ENCODE results near the gene LUC7L. TPM values are rescaled to one million over a fixed set of nuclear protein-coding genes. Genes with fewer than 3 reads are reported as not detected.
"Not testable (repeated sequence)": the region's sequence is repeated elsewhere in the genome, so short reads cannot be mapped to it uniquely, and the experiment has no call there.

The LUC7L gene
- total RNA-seq, 1 experiment from 2014 or later: 38.4 TPM

DNA sequence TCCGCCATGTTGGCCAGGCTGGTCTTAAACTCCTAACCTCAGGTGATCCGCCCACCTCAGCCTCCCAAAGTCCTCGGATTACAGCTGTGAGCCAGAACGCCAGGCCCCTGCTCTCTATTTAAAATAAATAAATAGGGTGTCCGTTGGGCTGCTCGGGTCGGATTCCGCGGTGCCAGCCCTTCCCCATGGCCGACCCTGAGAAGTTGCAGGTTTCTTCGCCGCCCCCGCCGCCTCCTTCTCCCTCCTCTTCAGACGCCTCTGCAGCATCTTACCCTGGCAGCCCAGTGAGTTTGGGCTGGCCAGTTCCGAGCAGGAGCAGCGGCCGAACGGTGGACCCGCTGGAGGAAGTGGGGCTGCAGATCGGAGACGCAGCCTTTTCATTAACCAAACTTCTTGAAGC lies 1.7 kb upstream of the LUC7L start:
- DNase-seq (ENCODE audit: extremely low read depth, low read depth): no peak

DNA sequence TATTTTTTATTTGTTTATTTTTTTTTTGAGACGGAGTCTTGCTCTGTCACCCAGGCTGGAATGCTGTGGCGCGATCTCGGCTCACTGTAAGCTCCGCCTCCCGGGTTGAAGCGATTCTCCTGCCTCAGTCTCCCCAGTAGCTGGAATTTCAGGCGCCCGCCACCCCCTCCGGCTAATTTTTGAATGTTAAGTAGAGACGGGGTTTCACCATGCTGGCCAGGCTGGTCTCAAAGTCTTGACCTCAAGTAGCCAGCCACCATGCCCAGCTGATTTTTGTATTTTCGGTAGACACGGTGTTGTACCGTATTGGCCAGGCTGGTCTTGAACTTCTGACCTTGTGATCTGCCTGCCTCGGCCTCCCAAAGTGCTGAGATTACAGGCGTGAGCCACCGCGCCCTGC lies 1.1 kb upstream of the LUC7L start:
- DNase-seq (ENCODE audit: extremely low read depth, low read depth): not testable (repeated sequence)

DNA sequence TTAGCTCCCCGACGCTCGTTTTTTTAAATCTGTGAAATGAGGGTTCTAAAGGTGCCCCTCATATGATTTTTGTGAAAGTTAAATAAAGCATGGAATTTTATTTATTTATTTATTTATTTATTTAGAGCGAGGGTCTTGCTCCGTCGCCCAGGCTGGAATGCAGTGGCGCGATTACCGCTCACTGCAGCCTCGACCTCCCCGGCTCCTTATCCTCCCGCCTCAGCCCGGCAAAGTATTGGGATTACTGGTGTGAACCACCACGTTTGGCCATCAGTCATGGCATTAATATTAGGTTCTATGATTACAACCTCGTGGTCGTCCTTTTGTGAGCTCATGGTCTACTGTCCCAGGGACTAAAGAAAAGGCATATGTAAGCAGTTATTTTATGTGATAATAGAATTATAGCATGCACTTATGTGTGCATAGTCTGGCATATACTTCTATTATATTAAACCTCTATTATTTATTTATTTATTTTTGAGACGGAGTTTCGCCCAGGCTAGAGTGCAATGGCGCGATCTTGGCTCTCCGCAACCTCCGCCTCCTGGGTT lies 557 bp upstream of the LUC7L start:
- no peak for DNase-seq (ENCODE audit: extremely low read depth, low read depth)

DNA sequence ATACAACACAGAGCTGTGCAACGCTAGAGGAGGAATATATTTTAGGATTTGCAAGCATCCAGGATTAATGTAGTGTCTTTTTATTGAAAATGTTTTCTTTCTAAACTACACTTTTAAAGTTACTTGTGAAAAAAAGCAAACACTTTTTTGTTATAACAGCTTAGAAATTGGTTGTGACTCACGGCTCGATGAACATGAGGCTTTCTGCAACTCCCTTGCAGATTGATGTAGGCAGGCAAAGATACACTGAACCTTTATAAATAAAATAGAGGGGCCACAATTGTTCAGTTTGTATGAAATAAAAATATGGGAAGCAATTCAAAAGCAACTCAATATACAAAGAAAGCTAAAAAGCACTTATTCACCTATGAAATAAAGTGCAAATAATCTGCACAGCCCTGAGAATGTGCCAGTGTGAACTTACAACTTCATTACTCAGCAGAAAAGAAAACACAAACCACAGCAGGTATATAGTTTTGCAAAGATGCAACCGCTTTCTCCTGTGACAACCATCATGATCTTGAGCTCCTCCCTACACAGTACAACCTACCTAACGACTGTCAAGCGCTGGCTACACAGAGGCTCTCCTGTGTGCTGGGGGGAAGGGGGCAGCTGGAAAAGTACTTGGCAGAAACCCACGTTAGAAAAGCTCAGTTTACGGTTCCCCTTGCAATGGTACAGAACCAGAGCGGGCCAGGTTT lies 948 bp downstream of the LUC7L start:
- DNase-seq (ENCODE audit: extremely low read depth, low read depth): no peak

DNA sequence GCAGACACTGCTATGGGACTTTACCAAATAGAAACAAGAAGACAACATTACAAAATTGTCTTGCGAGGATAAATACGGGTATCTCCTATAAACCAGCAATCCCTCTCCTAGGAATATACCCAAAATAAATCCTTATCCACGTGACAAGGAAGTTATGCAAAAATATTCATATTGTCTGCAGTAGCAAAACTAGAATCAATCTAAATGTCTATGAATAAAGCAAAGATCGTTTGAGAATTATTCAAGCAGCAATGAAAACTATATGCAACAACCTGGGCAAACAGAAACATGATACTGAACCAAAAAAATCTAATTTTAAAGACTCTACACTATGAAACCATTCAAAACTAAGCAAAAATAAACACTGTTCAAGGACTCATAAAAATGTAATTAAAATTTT lies 9.2 kb downstream of the LUC7L start:
- no peak for DNase-seq (ENCODE audit: extremely low read depth, low read depth)

DNA sequence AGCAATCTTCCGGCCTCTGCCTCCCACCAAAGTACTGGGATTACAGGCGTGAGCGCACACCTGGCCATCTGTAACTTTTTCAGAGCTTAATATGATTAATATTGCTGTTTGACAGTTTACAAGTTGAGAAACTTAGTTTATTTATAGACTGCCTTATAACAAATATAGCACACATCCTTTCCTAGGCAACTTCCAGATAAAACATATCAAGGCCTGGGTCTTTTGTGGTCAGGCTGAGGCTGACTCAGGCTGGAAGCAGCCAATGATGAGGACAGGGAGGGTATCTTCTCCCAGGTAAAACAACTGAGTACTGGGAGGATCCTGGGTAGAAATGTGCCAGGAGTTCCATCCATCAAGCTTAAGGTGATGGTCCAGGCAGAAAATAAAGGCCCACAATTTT lies 16.2 kb downstream of the LUC7L start:
- no peak for DNase-seq (ENCODE audit: extremely low read depth, low read depth)

DNA sequence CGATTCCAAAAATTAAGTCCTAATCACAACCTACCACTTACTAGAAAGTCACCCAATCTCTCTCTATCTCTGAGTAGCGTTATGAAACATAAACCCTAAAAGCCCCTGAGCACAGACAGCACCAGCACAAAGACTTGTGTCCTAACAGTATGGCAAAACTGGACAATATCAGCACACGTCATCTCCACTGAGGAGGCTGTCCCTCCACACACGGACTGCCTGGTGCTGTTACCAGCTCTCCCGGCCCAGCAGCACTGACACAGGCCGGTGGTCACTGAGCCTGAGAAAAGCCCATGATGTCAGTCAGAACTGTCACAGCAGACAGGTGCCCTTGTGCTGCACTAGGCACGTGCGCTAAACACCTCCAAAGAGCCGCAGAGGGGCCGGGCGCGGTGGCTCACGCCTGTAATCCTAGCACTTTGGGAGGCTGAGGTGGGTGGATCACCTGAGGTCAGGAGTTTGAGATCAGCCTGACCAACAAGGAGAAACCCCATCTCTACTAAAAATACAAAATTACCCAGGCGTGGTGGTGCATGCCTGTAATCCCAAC lies 17.5 kb downstream of the LUC7L start:
- not testable (repeated sequence) for DNase-seq (ENCODE audit: extremely low read depth, low read depth)

DNA sequence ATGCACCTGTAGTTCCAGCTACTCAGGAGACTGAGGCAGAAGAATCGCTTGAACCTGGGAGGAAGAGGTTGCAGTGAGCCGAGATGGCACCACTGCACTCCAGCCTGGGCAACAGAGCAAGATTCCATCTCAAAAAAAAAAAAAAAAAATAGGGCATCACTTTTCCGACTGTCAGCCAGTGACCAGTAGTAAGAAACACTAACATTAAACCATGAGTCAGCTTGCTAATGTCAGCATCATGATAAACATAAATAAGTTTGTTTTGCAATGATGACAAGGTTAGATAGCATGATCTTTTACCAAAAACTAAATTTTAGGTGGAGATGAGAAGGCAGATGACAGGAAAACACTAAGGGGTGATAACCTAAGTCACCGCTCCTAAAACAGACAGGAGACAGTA lies 19.9 kb downstream of the LUC7L start:
- DNase-seq (ENCODE audit: extremely low read depth, low read depth): not testable (repeated sequence)

DNA sequence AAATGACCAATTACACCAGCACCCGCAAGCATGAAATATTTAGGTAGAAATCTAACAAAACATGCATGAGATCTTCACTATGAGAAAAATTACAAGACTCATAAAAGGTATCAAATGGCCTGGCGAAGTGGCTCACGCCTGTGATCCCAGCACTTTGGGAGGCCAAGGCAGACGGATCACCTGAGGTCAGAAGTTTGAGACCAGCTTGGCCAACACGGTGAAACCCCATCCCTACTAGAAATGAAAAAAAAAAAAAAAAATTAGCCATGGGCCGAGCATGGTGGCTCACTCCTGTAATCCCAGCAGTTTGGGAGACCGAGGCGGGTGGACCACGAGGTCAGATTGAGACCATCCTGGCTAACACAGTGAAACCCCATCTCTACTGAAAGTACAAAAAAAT lies 25.2 kb downstream of the LUC7L start:
- DNase-seq (ENCODE audit: extremely low read depth, low read depth): not testable (repeated sequence)

DNA sequence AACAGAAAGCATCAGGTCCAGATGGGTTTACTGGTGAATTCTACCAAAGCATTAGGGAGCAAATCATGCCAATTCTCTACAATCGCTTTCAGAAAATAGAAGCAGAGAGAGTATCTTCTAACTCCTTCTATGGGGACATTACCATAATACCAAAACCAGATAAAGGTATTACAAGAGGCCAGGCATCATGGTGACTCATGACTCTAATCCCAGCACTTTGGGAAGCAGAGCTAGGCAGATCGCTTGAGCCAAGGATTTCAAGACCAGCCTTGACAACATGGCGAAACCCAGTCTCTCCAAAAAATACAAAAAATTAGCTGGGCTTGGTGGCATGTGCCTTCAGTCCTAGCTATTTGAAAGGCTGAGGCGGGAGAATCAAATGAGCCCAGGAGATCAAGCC lies 26.0 kb downstream of the LUC7L start:
- no peak for DNase-seq (ENCODE audit: extremely low read depth, low read depth)

DNA sequence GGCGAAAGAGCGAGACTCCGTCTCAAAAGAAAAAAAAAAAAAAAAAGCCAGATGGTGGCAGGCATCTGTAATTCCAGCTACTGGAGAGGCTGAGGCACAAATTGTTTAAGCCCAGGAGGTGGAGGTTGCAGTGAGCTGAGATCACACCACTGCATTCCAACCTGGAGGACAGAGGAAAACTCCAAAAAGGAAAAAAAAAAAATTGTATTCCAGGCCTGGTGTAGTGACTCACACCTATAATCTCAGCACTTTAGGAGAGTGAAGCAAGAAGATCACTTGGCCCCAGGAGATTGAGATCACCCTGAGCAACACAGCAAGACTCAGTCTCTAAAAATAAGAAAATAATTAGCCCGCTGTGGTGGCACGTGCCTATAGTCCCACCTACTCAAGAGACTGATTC lies 28.9 kb downstream of the LUC7L start:
- no peak for DNase-seq (ENCODE audit: extremely low read depth, low read depth)

DNA sequence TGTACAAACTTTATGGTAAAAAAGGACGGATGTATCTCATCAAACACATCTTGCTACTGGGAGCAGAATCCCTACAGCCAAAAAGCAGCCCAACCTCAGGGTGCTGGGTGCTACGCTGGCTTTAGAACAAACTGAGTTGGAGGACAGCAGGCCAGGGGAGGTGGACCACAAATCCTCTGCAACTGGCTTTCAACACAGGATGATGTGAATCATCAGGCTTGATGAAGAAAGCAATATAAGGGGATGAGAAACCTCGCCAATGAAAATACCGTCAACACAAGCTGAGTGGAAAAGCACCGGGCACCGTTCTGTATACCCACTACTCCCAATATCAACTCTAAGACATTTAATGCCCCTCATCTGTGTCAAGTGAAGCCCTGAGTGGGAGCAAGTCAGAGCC lies 34.7 kb downstream of the LUC7L start:
- DNase-seq (ENCODE audit: extremely low read depth, low read depth): no peak

DNA sequence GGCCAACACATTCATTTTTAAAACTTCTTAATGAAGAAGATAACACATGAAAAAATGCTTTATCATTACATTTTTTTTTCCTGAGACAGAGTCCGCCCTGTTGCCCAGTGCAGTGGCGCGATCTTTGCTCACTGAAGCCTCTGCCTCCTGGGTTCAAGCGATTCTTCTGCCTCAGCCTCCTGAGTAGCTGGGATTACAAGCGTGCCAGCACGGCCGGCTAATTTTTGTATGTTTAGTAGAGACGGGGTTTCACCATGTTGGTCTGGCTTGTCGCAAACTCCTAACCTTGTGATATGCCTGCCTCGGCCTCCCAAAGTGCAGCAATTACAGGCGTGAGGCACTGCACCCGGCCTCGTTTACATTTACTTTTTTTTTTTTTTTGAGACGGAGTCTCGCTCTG lies 35.8 kb downstream of the LUC7L start:
- no peak for DNase-seq (ENCODE audit: extremely low read depth, low read depth)

DNA sequence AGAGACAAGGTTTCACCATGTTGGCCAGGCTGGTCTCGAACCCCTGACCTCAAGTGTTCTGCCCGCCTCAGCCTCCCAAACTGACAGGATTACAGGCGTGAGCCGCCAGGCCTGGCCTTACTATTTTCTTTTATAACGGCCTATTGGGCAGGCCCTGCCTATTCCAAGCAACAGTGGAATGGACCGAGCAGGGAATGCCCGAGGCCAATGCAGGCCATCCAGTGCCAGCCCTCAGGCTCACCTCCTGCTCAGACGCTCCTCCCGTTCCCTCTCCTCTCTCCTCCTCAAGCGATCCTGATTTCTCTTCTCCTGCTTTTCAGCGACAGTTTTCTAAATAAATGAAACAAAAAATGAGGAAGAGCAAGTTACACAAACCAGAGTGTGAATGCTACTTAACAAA lies 36.6 kb downstream of the LUC7L start:
- DNase-seq (ENCODE audit: extremely low read depth, low read depth): no peak

DNA sequence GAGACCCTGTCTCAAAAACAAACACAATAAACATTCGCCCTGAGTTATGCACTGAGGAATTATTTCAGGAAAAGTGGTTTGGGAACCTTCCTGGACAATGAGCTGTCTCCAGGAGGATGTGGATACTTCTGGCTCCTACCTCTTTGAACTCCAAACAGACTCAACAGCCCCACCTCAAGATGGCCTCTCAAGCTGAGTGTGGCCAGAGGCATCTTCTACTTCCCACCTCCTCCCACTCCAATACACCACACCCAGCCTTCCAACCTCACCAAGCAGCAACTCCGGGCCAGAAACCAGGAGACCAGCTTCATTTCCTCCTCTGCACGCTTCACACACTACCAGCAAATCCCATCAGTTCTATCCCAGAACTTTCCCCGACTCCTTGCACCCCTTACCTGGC lies 37.4 kb downstream of the LUC7L start:
- DNase-seq (ENCODE audit: extremely low read depth, low read depth): no peak

DNA sequence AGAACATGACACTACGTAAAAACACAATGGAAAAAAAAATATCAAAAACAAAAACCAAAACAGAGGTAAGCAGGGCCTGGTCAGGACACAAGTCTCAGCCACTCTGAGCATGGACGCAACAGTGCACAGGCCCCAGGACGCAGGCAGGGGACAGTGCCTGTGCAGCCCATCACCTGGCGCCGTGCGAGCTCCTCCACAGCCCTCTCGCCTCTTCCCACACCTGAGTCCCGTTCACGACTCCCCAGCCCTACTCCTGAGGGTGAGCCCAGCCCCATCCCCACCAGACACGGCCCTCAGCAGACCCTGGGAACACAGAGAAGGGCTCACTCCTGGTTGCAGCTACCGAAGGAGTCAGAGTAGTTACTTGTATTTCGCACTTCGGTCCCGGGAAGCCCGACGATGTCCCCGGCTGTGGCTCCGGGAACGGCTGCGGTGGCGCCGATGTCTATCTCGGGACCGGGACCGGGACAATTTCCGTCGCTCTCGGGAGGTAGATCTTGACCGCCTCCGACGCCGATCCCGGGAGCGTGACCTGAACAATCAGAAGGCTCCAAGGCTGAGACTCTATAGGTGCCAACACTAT lies 39.6 kb downstream of the LUC7L start:
- no peak for DNase-seq (ENCODE audit: extremely low read depth, low read depth)

DNA sequence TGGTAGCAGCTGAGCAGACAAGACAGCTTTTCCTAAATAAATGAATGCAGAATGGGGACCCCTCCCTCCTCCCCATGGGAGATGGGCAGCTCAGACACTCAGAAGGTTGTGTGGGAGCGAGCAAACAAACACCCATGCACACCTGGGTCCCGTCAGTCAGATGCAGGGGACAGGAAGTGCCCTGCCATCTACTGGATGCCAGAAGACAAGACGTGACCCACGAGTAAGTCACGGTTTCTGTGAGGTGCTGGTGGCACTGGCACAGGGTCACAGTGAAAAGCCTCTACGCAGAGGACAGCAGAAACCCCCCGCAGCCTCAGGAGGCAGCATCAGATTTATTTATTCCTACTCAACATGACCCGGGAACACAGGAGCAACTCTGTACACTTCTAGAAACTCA lies 40.6 kb downstream of the LUC7L start:
- DNase-seq (ENCODE audit: extremely low read depth, low read depth): no peak

DNA sequence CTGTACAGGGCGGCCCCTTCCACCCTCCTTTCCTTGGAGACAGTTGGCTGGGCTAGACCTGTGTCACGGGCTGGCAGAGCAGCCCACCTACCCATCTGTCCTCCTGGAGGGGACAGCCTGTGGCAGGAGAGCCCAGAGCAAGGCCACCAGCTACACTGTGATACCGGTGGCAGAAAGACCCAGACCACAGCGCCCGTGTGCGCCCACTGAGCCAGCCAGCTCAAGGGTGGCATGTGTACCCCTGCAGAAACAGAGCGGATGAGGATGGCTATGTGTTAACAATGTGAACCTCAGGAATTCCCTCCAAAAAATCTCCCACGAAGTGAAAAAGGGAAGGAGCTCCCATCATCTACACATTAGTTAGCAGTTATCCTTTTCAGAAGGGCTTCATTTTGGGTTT lies 41.9 kb downstream of the LUC7L start:
- no peak for DNase-seq (ENCODE audit: extremely low read depth, low read depth)

DNA sequence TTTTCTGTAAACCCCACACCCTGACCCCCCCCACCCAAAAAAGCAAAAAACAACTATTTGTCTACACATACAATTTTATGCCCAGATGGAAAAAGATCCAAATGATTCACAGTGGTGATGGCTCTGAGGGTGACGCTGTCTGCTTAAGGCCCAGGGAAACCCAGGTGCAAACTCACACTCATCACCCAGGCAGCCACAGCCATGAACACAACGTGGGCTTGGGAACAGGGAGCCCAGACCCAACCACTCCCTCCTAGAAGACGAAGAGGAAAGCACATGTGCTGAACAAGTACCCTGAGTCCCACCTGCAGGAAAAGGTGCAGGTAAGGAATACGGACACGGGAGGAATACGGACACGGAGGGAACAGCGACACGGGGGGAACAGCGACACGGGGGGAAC lies 43.6 kb downstream of the LUC7L start:
- DNase-seq (ENCODE audit: extremely low read depth, low read depth): no peak

DNA sequence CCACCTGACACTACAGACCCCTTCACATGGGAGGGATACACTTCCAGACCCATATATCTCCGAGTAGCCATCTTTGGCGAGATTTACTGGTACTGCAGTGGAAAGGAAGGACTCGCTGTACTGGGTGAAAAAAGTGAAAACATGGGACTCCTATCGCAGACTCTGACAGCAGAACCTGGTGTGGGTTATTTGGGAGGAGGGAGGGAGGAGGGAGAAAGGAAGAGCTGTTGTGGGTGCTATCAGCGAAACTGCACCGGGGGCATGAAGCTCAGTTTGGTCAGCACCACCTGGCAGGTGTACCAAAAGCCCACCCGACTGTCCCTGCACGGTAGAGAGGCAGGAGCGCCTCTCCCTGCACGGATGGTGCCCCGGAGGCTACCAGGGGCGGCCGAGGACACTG lies 44.0 kb downstream of the LUC7L start:
- DNase-seq (ENCODE audit: extremely low read depth, low read depth): no peak

DNA sequence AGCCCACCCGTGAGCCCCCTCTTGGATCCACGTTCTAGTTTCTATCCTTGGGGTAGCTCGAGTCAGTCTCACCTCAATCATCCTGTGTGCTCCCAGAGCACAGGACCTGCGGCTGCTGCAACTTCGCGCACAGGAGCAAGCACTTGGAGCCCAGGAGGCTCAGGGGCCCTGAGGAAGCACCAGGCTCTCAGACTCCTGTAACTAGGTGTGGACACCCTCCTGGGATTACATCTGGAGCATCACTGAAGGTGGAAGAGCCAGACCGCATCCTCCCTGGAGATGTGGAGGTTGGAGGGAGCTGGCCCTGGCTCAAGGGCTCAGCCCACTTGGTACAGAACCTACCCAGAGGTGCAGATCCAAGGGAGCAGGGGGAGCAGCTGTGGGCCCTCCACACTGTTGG lies 46.2 kb downstream of the LUC7L start:
- DNase-seq (ENCODE audit: extremely low read depth, low read depth): no peak

DNA sequence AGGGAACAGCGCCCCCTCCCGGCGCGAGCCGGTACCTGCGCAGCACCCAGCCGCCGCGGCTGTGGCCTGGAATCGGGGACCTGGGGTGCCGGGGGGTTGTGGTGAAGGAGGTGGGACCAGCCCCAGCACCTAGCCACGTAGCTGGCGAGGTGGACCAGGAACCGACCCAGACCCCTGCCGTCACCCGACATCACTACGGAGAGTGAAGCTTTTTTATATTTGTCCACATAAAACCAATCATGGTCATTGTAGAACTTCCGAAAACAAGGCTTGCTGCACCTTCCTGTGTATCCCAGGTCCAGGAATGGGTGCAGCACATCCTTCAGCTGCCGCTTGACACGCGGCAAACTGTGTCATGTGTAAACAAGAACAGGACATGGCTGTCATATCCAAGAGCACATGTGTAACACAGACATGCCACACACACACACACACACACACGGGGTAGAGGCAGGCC lies 47.7 kb downstream of the LUC7L start:
- no peak for DNase-seq (ENCODE audit: extremely low read depth, low read depth)
